Endodermal cell (in vitro differentiated cells): ENCODE results near the gene AGAP2. TPM values are rescaled to one million over a fixed set of nuclear protein-coding genes. Genes with fewer than 3 reads are reported as not detected.

Experiments used
- DNase-seq: peaks from one replicate; pipeline ENCODE4 v3.0.0-alpha.2; 2017
- H3K27ac ChIP-seq: 2 replicates; pipeline ENCODE4 v1.5.1; 2013; ENCODE audit warnings: mild to moderate bottlenecking, low read depth, low read length, moderate library complexity
- H3K27me3 ChIP-seq: 2 replicates; pipeline ENCODE4 v1.6.1; 2013; ENCODE audit warnings: mild to moderate bottlenecking, low read length, moderate library complexity; ENCODE audit not compliant: insufficient read depth, control insufficient read depth, poor library complexity, severe bottlenecking
- H3K36me3 ChIP-seq: 2 replicates; pipeline ENCODE4 v1.7.0; 2013; ENCODE audit warnings: mild to moderate bottlenecking, low read length, moderate library complexity; ENCODE audit not compliant: control insufficient read depth, insufficient read depth
- H3K4me1 ChIP-seq: one replicate; pipeline ENCODE4 v1.7.0; 2013; ENCODE audit warnings: low read length; ENCODE audit not compliant: control insufficient read depth, insufficient read depth
- H3K4me3 ChIP-seq: 2 replicates; pipeline ENCODE4 v1.5.1; 2013; ENCODE audit warnings: mild to moderate bottlenecking, low read length, moderate library complexity
- H3K9ac ChIP-seq: 2 replicates; pipeline ENCODE4 v1.6.1; 2013; ENCODE audit warnings: mild to moderate bottlenecking, low read length, moderate library complexity; ENCODE audit not compliant: poor library complexity, severe bottlenecking; ENCODE audit errors: extremely low read depth
- H3K9me3 ChIP-seq: 2 replicates; pipeline ENCODE4 v1.6.1; 2013; ENCODE audit warnings: mild to moderate bottlenecking, low read length, moderate library complexity; ENCODE audit not compliant: control insufficient read depth
- H3K27ac Mint-ChIP-seq: 2 replicates; pipeline ENCODE4 v1.8.0; 2020; ENCODE audit warnings: mixed read lengths
- H3K27me3 Mint-ChIP-seq: 2 replicates; pipeline ENCODE4 v1.8.0; 2021; ENCODE audit warnings: mild to moderate bottlenecking, mixed read lengths; ENCODE audit not compliant: insufficient read depth
- H3K36me3 Mint-ChIP-seq: 2 replicates; pipeline ENCODE4 v1.8.0; 2020; ENCODE audit warnings: low read depth, mixed read lengths
- H3K4me1 Mint-ChIP-seq: 2 replicates; pipeline ENCODE4 v1.8.0; 2020; ENCODE audit warnings: mixed read lengths
- H3K4me3 Mint-ChIP-seq: 2 replicates; pipeline ENCODE4 v1.8.0; 2020; ENCODE audit warnings: mild to moderate bottlenecking, moderate library complexity, mixed read lengths
- H3K9me3 Mint-ChIP-seq: 2 replicates; pipeline ENCODE4 v1.8.0; 2020; ENCODE audit warnings: mild to moderate bottlenecking, mixed read lengths
- WGBS, 2 experiments: methylation state at CpG; one replicate each; pipeline versions ENCODE4 v1.1.5 to v1.1.7; 2013; ENCODE audit warnings: missing lambda C conversion rate in 2 of 2, mixed read lengths in 1 of 2; ENCODE audit not compliant: insufficient coverage in 1 of 2, insufficient read length in 1 of 2; 5-methylcytosine and 5-hydroxymethylcytosine counted together
- total RNA-seq, 2 donors: library from RNA; stranded (reverse); fragmentation: NEBNext Ultra II Directional in 1 of 2; extraction: Animal tissue kit (Norgen Biotek cat#: 25700) in 1 of 2; gene quantifications; 2 replicates in 1 of 2; 3 replicates in 1 of 2; pipeline ENCODE4 v1.2.1, GENCODE V29; 2021
- TF ChIP-seq, protein P1 (sequence below): fragments of 200-600 bp; sonication (generic); conservative IDR thresholded peaks from 2 replicates; pipeline ENCODE4 v1.5.0; 2021; ENCODE audit warnings: antibody characterized with exemption, mild to moderate bottlenecking

Gene AGAP2
- total RNA-seq, 2 donors from 2014 or later = 0.44 TPM; not detected in 1

DNA sequence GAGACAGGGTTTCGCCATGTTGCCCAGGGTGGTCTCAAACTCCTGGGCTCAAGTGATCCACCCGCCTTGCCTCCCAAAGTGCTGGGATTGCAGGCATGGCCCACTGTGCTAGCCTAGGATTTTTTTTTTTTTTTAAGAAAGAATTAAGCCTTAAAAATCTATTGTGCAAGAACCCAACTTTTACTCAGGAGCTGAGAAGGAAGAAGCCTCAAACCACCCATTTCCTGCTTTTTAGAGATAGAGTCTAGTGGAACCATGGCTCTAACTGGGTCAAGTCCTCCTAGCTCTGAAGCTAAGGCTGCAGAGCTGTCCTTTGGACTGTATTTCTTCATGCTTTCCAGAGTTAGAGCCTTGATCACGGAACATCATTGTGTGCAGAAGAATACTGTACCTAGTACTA, 42.7 kb upstream of the AGAP2 start:
- TF ChIP-seq, protein P1, sequence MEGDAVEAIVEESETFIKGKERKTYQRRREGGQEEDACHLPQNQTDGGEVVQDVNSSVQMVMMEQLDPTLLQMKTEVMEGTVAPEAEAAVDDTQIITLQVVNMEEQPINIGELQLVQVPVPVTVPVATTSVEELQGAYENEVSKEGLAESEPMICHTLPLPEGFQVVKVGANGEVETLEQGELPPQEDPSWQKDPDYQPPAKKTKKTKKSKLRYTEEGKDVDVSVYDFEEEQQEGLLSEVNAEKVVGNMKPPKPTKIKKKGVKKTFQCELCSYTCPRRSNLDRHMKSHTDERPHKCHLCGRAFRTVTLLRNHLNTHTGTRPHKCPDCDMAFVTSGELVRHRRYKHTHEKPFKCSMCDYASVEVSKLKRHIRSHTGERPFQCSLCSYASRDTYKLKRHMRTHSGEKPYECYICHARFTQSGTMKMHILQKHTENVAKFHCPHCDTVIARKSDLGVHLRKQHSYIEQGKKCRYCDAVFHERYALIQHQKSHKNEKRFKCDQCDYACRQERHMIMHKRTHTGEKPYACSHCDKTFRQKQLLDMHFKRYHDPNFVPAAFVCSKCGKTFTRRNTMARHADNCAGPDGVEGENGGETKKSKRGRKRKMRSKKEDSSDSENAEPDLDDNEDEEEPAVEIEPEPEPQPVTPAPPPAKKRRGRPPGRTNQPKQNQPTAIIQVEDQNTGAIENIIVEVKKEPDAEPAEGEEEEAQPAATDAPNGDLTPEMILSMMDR = no peak
- H3K4me1 ChIP-seq = no peaks in the 10 kb centered on the region
- no peak overlapping the region for H3K4me3 Mint-ChIP-seq
- H3K9ac ChIP-seq = no peak overlapping the region
- no peaks in the 10 kb centered on the region for H3K27me3 ChIP-seq
- no peaks in the 10 kb centered on the region for H3K27me3 Mint-ChIP-seq
- no peaks in the 10 kb centered on the region for H3K9me3 ChIP-seq
- no peak overlapping the region for H3K4me3 ChIP-seq
- WGBS, 2 experiments = 90 to 100% methylated on average over 3 of the region's 3 CpGs
- H3K27ac ChIP-seq = no peak overlapping the region
- H3K36me3 ChIP-seq = peaks cover 18% of the 10 kb centered on the region
- H3K9me3 Mint-ChIP-seq = no peaks in the 10 kb centered on the region
- peaks cover 4% of the 10 kb centered on the region for H3K4me1 Mint-ChIP-seq
- DNase-seq = no peak
- peaks cover 11% of the 10 kb centered on the region for H3K36me3 Mint-ChIP-seq
- H3K27ac Mint-ChIP-seq = no peak overlapping the region

DNA sequence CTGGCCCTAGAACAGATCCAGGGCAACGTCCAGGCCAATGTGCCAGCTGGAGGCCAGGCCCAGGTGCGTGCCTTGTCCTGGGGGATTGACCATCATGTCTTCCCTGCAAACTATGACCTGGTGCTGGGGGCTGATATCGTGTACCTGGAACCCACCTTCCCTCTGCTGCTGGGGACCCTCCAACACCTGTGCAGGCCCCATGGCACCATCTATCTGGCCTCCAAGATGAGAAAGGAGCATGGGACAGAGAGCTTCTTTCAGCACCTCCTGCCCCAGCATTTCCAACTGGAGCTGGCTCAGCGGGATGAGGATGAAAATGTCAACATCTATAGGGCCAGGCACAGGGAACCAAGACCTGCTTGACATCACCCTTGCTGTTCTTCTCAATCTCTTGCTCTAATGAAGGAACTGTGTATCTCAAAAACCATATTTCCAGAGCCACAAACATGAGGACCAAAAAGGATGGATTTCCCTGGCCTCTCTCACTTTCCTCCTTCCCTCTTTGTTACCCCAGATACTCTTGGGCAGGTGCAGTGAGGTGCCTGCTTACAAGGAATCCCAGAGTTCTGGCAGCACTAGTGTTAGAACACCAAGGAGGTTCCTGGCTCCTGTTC, 41.8 kb upstream of the AGAP2 start:
- peaks cover 10% of the 10 kb centered on the region for H3K36me3 Mint-ChIP-seq
- no peaks in the 10 kb centered on the region for H3K27me3 Mint-ChIP-seq
- 83 to 90% methylated on average over 4 of the region's 4 CpGs for WGBS, 2 experiments

GRCh38 chr12:57779736-57780135, 41.2 kb upstream of the AGAP2 start:
- Mint-ChIP-seq H3K27me3 (no peaks in the 10 kb centered on the region), H3K27ac (no peak overlapping the region), H3K36me3 (peaks cover 10% of the 10 kb centered on the region), H3K4me3 (no peak overlapping the region), H3K9me3 (no peaks in the 10 kb centered on the region), H3K4me1 (peaks cover 4% of the 10 kb centered on the region)
- no peaks in the 10 kb centered on the region for H3K4me1 ChIP-seq
- TF ChIP-seq, protein P1 = no peak
- no peaks in the 10 kb centered on the region for H3K9me3 ChIP-seq
- no peak overlapping the region for H3K27ac ChIP-seq
- 86% methylated on average over 1 of the region's 1 CpG; no CpG with 5 or more reads in 1 of the 2 experiments for WGBS, 2 experiments
- no peak overlapping the region for H3K4me3 ChIP-seq
- no peaks in the 10 kb centered on the region for H3K27me3 ChIP-seq
- H3K36me3 ChIP-seq = peaks cover 4% of the 10 kb centered on the region
- DNase-seq = no peak
- H3K9ac ChIP-seq = no peak overlapping the region

More for the DNA sequence above, 41.8 kb upstream of the AGAP2 start:
- Mint-ChIP-seq H3K9me3 (no peaks in the 10 kb centered on the region), H3K4me3 (no peak overlapping the region), H3K27ac (no peak overlapping the region), H3K4me1 (peaks cover 4% of the 10 kb centered on the region)
- no peak for DNase-seq
- Histone ChIP-seq H3K36me3 (peaks cover 9% of the 10 kb centered on the region), H3K27ac (no peak overlapping the region), H3K9me3 (no peaks in the 10 kb centered on the region), H3K27me3 (no peaks in the 10 kb centered on the region), H3K9ac (no peak overlapping the region), H3K4me3 (no peak overlapping the region), H3K4me1 (no peaks in the 10 kb centered on the region)
- TF ChIP-seq, protein P1 = no peak
